Measurements from ENCODE around the gene ELN.

GRCh38 chr7:74092321-74092963 is 64.5 kb downstream of the ELN start:
- TF ChIP-seq CTCF (IDR thresholded peaks at IDR 0.05; ENCODE audit: poor library complexity) = no peak
- no peak for TF ChIP-seq EZH2 (IDR thresholded peaks at IDR 0.05; ENCODE audit: borderline replicate concordance)

Data from hepatocyte (in vitro differentiated cells).